ENCODE measurements around the gene SPNS2. TPM values are rescaled to one million over a fixed set of nuclear protein-coding genes. Genes with fewer than 3 reads are reported as not detected.
A peak's percentile ranks its signal among the peaks of the same experiment; 100 is the strongest.

SPNS2 gene
- polyA plus RNA-seq, 4 donors, result 31.2 to 52.7 (median 44.5) TPM

GRCh38 chr17:4480929-4481898, 17.5 kb upstream of the SPNS2 start:
- DNase-seq (ENCODE audit: low read depth in 4 of 4, low spot score in 3 of 4), result no peak

- DNase-seq (ENCODE audit: low read depth in 4 of 4, low spot score in 3 of 4), result no peak
Observed at GRCh38 chr17:4482338-4483011, 16.2 kb upstream of the SPNS2 start.

GRCh38 chr17:4483012-4483840, 15.5 kb upstream of the SPNS2 start:
- no peak for DNase-seq (ENCODE audit: low read depth in 4 of 4, low spot score in 3 of 4)

- DNase-seq (ENCODE audit: low read depth in 4 of 4, low spot score in 3 of 4), result no peak
Observed at GRCh38 chr17:4485676-4486646, 12.7 kb upstream of the SPNS2 start.

- DNase-seq (ENCODE audit: low read depth in 4 of 4, low spot score in 3 of 4), result no peak
Observed at GRCh38 chr17:4487296-4487695, 11.4 kb upstream of the SPNS2 start.

- DNase-seq (ENCODE audit: low read depth in 4 of 4, low spot score in 3 of 4), result no peak
Observed at GRCh38 chr17:4487820-4488716, 10.6 kb upstream of the SPNS2 start.

- DNase-seq (ENCODE audit: low read depth in 4 of 4, low spot score in 3 of 4), result no peak
Observed at GRCh38 chr17:4488989-4489595, 9.6 kb upstream of the SPNS2 start.

GRCh38 chr17:4490109-4490591, 8.5 kb upstream of the SPNS2 start:
- DNase-seq (ENCODE audit: low read depth in 4 of 4, low spot score in 3 of 4), result no peak

GRCh38 chr17:4490637-4491061, 8.0 kb upstream of the SPNS2 start:
- no peak for DNase-seq (ENCODE audit: low read depth in 4 of 4, low spot score in 3 of 4)

- peak in 2 of 4 donors; percentile 67 for DNase-seq (ENCODE audit: low read depth in 4 of 4, low spot score in 3 of 4)
Observed at GRCh38 chr17:4492721-4493561, 5.7 kb upstream of the SPNS2 start.

- no peak for DNase-seq (ENCODE audit: low read depth in 4 of 4, low spot score in 3 of 4)
Observed at GRCh38 chr17:4497101-4497824, 1.4 kb upstream of the SPNS2 start.

GRCh38 chr17:4499431-4500190, 930 bp downstream of the SPNS2 start:
- DNase-seq (ENCODE audit: low read depth in 4 of 4, low spot score in 3 of 4), result no peak

- no peak for DNase-seq (ENCODE audit: low read depth in 4 of 4, low spot score in 3 of 4)
Observed at GRCh38 chr17:4500191-4500571, 1.5 kb downstream of the SPNS2 start.

GRCh38 chr17:4501295-4501949, 2.7 kb downstream of the SPNS2 start:
- no peak for DNase-seq (ENCODE audit: low read depth in 4 of 4, low spot score in 3 of 4)

- DNase-seq (ENCODE audit: low read depth in 4 of 4, low spot score in 3 of 4), result no peak
Observed at GRCh38 chr17:4502466-4503154, 3.9 kb downstream of the SPNS2 start.
